NCI-H345 treated with DMSO at 0.1 percent for 48 hours (cell line): ENCODE data around the gene ERP44.
A peak's percentile ranks its signal among the peaks of the same experiment; 100 is the strongest.
"Not testable (repeated sequence)": the region's sequence is repeated elsewhere in the genome, so short reads cannot be mapped to it uniquely, and the experiment has no call there.

Experiments used
- DNase-seq: peaks from one replicate; lab custom pipeline; 2025; ENCODE audit not compliant: unreplicated experiment; lab: John Stamatoyannopoulos, UW

Gene ERP44

DNA sequence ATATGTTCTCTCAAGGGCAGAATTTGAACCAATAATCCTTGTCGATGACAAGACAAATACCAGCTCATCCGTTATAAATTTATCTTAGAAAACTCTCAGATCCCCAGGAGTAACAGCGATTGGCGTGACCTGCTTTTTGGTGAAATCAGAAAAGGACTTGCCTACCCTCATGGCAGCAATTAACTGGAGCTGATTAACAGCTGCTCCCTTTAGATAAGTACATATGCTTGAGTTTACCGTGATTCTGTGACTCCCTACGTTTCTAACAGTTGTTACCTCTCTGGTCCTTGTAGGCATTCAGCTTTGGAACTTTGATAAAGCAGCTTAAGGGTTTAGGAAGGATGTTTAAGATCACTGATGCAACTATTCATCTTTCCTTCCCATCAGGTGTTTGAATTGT is 2.8 kb upstream of the ERP44 start:
- no peak for DNase-seq

DNA sequence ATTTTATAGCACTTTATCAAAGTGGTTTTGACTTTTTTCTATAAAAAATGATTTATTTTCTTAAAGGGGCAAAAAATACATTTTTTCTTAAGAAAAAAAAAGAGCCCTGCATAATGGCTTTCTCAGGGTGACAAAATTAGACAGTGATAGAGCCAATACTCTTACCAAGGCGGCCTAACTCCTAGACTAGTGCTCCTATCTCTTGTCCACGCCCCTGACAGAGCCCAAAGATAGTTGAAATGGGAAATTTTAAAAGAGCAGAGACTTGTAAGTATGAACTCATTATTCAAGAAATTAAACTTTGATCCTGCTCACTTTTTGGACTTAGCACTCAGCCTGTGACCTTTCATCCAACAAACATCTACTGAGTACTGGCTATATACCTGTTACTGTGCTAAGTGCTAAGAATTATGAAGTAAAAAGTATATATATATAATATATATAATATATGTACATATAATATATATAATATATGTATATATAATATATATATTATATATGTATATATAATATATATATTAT is 1.4 kb upstream of the ERP44 start:
- DNase-seq: peak; percentile 6

DNA sequence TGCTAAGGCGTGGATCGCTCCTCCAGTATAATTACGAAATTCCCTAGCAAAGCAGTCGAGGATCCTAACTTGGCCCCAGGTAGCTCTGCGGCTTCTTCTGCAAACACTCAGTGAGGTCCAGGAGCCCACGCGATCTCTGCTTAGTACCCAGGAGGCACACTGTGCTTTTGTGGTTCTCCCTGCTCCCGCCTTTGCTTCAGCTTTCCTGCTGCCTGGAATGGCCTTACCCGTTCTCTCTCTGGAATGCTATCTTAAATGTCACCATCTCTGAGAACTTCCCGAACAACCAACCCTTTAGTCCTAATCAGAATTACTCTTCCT is 882 bp upstream of the ERP44 start:
- peak; percentile 49 for DNase-seq

GRCh38 chr9:100098046-100098886 is 534 bp downstream of the ERP44 start:
- DNase-seq: peak; percentile 20

- no peak for DNase-seq
Observed at GRCh38 chr9:100096378-100096916, 2.4 kb downstream of the ERP44 start.

GRCh38 chr9:100094411-100094810 is 4.4 kb downstream of the ERP44 start:
- not testable (repeated sequence) for DNase-seq

GRCh38 chr9:100092066-100092465 is 6.7 kb downstream of the ERP44 start:
- no peak for DNase-seq

DNA sequence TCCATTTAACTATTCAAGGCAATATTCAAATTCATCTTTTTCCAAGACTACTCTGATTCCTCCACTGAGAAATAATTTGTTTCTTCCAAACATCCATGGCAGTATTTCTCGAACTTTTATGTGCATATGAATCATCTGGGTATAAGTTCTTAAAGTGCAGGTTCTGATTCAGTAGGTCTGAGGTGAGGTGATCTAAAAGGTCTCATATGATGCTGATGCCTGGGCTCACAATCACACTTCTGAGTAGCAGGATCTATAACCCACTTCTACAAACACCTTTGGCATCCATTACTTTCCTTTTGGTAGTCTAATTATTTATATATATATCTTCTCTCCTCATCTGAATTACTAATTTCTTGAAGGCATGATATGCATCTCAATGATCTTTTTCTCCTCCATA is 7.2 kb downstream of the ERP44 start:
- no peak for DNase-seq

DNA sequence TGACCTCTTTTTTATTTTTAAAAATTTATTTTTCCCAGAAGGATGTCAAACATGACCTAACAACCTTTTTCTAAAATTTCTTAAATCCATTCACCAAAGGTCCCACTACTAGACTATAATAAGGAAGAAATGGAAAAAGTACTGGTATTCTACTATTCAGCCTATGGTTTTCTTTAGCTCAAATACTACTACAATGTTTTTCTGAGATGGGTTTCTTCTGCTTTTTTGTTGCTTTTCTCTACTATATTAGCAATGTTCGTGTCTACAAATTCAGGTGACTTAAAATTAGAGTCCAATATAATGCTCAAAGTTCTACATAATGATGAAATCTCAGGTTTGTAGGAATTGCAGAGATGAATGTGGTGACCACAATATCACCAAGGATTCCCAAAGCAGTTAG is 7.9 kb downstream of the ERP44 start:
- DNase-seq: no peak

DNA sequence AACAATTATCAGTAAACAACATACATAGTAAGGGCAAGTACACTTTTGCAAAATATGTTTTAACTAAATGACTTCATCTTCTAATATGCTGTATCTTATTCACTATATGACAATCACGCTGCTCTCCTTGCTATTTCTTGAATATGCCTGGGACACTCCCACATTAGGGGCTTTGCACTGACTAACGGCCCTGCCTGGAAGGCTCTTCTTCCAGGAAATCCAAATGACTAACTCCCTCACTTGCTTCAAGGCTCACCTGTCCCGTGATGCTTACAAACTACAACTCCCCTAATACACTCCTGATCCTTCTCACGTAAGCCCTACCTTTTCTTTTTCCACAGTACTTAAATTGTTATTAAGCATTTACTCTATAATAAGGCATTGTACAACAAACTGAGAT is 10.6 kb downstream of the ERP44 start:
- no peak for DNase-seq

GRCh38 chr9:100087218-100087617 is 11.6 kb downstream of the ERP44 start:
- no peak for DNase-seq

- no peak for DNase-seq
Observed at GRCh38 chr9:100086097-100086635, 12.6 kb downstream of the ERP44 start.

GRCh38 chr9:100084734-100085133 is 14.1 kb downstream of the ERP44 start:
- no peak for DNase-seq

GRCh38 chr9:100084128-100084453 is 14.7 kb downstream of the ERP44 start:
- no peak for DNase-seq

DNA sequence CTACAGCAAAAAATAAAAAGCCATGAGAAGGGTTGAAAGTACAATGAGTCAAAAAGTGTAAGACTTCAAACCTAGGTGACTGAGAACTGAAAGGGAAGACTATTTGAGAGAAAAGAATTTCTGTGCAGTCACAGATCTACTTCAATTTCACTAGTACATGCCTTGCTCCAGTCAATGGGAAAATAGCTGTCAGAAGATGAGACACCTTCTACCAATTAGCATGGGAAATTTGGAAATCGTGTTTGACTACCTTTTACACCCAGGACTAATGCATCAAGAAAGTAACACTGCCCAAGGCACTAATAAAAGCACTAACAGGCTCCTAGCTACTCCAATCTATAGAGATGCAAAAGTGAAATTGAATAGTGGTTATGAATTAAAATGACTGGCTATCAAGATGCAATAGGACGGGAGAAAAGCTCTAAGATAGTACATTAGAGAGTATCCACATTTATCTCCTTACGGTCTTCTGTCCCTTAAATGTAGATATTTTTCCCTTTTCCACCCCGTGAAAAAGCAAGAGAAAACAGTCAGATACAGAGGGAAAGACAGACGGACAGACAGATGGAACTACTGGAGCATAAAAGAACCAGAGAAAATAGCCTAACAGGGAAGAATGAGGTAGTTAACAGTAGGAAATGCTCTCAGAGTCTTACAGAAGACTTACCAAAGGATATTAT is 15.2 kb downstream of the ERP44 start:
- no peak for DNase-seq

DNA sequence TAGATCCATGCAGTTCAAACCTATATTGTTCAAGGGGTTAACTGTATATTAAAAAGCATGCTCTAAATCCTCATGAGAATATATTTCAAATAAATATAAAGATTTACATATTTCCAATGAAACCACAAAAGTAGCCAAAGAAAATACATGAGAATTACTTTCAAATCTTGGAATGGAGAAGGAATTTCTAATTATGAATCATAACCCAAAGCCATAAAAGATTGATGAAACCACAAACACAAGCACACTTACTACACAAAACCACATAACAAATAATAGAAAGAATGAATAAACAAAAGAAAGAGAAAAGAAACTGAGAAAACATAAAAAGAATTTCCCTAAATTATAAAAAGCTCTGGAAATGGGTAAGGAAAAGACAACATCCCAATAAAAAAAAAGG is 16.0 kb downstream of the ERP44 start:
- no peak for DNase-seq

DNA sequence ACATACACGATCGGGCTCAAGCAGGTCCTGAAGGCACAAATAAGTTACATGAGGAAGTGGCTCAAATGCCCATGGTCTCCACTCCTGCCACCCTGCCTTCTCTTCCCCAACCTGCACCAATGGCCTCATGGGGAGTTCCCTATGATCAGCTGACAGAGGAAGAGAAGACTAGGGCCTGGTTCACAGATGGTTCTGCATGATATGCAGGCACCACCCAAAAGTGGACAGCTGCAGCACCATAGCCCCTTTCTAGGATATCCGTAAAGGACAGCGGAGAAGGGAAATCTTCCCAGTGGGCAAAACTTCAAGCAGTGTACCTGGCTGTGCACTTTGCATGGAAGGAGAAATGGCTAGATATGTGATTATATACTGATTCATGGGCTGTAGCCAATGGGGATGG is 22.5 kb downstream of the ERP44 start:
- not testable (repeated sequence) for DNase-seq

- no peak for DNase-seq
Observed at GRCh38 chr9:100074989-100075388, 23.8 kb downstream of the ERP44 start.

GRCh38 chr9:100074093-100074492 is 24.7 kb downstream of the ERP44 start:
- no peak for DNase-seq

DNA sequence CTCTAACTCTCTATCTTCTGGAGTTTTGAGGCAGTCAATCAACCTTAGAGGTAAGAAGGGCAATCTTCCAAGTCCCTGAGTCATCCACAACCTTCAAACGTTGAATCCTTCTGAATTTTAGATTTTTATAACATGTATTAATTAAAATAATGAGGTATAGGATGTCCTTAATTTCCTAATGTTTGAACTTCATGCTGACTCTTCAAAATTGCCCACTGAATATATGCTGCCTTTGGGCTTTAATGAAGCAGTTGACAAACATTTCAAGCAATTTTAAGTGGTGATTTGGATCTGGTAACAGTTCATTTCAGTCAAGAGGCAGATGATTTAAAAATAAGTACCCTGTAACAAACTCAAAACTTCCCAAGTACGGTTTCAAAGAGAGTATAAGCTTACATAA is 26.0 kb downstream of the ERP44 start:
- DNase-seq: no peak

DNA sequence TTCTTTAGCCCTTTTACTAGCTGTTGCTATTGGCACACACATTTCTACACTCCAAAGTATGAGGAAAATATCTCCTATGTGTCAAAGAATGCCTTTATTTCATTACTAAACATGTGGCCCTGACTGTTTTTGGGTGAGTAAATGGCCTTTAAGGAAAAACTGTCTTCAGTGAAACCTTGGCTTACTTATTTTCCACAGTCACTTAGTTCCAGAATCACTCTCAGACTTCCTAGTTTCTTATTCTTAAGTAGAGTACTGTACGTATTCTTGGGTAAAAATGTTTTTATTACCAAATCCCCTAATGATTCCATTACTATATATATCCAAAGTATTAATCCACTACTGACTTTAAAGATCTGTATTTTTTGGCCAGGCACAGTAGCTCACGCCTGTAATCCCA is 27.5 kb downstream of the ERP44 start:
- DNase-seq: no peak
